ENCODE measurements around the gene INO80.
"Not testable (repeated sequence)": the region's sequence is repeated elsewhere in the genome, so short reads cannot be mapped to it uniquely, and the experiment has no call there.

The INO80 gene

DNA sequence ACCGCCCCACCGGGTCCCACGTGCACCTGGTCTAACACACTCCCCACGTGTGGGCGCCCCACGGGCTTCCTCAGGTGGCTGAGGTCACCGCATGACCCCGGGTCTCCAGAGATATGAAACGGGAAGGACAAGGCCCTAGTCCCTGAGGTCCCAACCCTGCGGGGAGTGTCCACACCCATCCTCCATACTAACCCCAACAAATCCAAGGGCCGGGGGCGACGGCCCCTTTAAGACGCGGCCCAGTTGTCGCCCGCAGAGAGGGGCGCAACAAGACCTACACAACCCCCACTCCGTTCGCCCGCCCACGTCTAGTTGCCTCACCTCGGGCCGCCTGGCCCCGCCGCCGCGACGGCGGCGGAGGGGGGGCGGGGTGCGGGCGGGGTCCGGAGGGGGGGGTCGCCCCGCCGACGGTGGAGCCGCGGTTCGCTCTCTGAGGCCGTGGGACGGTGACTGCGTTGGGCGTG, 396 bp downstream of the INO80 start:
- Histone ChIP-seq H3K36me3 (ENCODE audit: insufficient read depth, low read length) (no peaks in the 10 kb centered on the region), H2AFZ (ENCODE audit: low read length, unreplicated experiment) (peak overlapping the region; percentile 26), H3K79me2 (ENCODE audit: control insufficient read depth, insufficient read depth, low read length, unreplicated experiment) (peaks cover 57% of the 10 kb centered on the region), H3K27me3 (ENCODE audit: insufficient read depth, low read length) (no peaks in the 10 kb centered on the region), H3K27ac (ENCODE audit: low read depth, low read length) (peak overlapping the region; percentile 91), H3K4me1 (ENCODE audit: control insufficient read depth, insufficient read depth, low read length, unreplicated experiment) (peaks cover 7% of the 10 kb centered on the region), H3K4me3 (ENCODE audit: low read depth, low read length) (peak overlapping the region; percentile 86)

DNA sequence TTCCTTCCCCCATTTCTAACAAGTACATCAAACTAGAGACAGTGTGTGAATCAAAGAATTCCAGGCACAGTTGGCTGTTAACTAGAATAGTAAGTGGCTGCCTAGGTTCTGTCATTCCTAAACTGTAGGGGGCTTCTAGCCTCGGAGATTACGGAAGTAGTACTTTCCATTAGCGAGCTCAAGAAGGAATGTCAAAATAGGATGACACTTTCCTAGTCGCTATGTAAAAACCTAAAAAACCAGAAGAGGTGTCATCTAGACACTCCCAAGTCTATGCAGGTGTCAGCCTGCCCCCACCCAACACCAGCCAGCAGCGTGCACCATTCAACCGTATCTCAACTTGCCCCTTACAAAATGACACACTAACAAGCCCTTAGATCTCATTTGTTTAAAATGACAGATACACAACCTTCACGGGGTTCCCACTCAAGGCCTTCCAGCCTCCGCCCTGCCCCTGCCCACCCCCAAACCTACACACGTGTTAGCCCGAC, 874 bp downstream of the INO80 start:
- H2AFZ ChIP-seq (ENCODE audit: low read length, unreplicated experiment), result peak overlapping the region; percentile 15

DNA sequence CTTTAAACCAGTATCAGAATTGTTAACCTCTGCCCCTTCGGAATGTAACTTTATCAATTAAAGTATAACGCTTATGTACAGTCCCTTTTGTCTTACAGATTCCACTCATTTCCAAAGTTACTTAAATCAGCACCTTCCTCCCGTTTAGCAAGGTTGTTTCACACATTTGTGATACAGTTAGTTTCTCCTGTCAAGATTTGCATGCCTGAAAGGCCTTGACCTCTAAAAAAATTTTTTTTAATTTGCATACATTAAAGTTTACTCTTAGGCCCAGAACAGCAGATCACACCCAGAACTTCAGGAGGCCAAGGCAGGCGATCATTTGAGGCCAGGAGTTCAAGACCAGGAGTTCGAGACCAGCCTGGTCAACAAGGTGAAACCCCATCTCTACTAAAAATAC, 9.1 kb downstream of the INO80 start:
- Histone ChIP-seq H3K36me3 (ENCODE audit: insufficient read depth, low read length) (peaks cover 4% of the 10 kb centered on the region; the same call in 1 of the 2 replicates), H2AFZ (ENCODE audit: low read length, unreplicated experiment) (no peak overlapping the region), H3K4me3 (ENCODE audit: low read depth, low read length) (no peak overlapping the region), H3K27ac (ENCODE audit: low read depth, low read length) (no peak overlapping the region), H3K79me2 (ENCODE audit: control insufficient read depth, insufficient read depth, low read length, unreplicated experiment) (peaks cover 60% of the 10 kb centered on the region), H3K27me3 (ENCODE audit: insufficient read depth, low read length) (no peaks in the 10 kb centered on the region), H3K4me1 (ENCODE audit: control insufficient read depth, insufficient read depth, low read length, unreplicated experiment) (peaks cover 20% of the 10 kb centered on the region)

More for the DNA sequence above, 874 bp downstream of the INO80 start:
- H3K4me3 ChIP-seq (ENCODE audit: low read depth, low read length), result peak overlapping the region; percentile 86
- H3K4me1 ChIP-seq (ENCODE audit: control insufficient read depth, insufficient read depth, low read length, unreplicated experiment), result peaks cover 7% of the 10 kb centered on the region
- no peaks in the 10 kb centered on the region for H3K27me3 ChIP-seq (ENCODE audit: insufficient read depth, low read length)
- H3K36me3 ChIP-seq (ENCODE audit: insufficient read depth, low read length), result no peaks in the 10 kb centered on the region
- H3K27ac ChIP-seq (ENCODE audit: low read depth, low read length), result peak overlapping the region; percentile 91
- H3K79me2 ChIP-seq (ENCODE audit: control insufficient read depth, insufficient read depth, low read length, unreplicated experiment), result peaks cover 62% of the 10 kb centered on the region

DNA sequence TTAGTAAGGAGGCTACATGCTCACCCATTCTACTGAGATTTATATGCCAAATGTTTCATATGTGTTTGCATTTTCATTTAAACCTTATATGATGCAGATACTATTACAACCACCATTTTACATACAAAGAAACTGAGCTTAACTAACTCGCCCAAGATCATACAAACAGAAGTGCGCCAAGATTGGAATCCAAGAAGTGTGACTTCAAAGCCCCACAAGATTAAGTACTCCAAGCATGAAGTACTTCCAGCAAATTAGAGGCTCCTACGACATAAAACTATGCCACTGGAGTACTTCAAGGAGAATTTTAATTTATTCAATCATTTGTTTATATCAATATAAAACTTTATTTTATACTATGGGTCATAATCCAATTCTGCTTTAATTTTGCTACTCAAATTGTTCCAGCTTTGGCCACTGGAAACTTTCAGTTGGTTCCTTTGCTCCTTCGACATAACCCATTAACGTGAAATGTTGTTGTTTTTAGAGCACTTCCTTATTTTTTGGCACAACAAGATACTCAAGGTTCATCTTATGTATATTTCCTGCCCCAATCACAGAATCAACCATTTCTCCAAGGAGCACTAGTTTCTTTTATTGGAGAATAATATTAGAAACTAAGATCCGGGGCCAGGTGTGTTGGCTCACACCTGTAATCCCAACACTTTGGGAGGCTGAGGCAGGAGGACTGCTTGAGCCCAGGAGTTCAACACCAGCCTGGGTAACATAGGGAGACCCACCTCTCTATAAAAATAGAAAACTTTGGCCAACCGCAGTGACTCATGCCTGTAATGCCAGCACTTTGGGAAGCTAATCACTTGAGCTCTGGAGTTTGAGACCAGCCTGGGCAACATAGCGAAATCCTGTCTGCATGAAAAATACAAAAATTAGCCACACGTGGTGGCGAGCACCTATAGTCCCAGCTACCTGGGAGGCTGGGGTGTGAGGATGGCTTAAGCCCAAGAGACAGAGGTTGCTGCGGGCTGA, 10.4 kb downstream of the INO80 start:
- Histone ChIP-seq H2AFZ (ENCODE audit: low read length, unreplicated experiment) (no peak overlapping the region), H3K4me3 (ENCODE audit: low read depth, low read length) (no peak overlapping the region), H3K27me3 (ENCODE audit: insufficient read depth, low read length) (no peaks in the 10 kb centered on the region), H3K27ac (ENCODE audit: low read depth, low read length) (no peak overlapping the region), H3K4me1 (ENCODE audit: control insufficient read depth, insufficient read depth, low read length, unreplicated experiment) (peaks cover 20% of the 10 kb centered on the region), H3K36me3 (ENCODE audit: insufficient read depth, low read length) (peaks cover 4% of the 10 kb centered on the region; the same call in 1 of the 2 replicates), H3K79me2 (ENCODE audit: control insufficient read depth, insufficient read depth, low read length, unreplicated experiment) (peaks cover 58% of the 10 kb centered on the region)

DNA sequence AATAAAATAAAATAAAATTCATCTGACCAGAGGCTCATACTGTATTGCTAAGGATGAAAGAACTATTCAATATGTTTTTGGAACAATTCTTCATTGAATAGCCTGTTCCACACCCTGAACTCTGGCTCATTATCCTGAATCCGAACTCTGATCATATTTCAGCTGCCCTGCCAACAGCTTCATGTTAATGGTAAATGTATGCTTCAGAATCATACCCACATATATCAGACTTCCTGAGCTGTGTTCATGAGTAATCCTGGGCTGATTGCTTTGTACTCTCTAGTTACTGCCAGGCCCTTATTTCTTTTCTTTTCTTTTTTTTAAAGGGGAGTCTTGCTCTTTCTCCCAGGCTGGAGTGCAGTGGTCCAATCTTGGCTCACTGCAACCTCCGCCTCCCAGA, 11.8 kb downstream of the INO80 start:
- peaks cover 20% of the 10 kb centered on the region for H3K4me1 ChIP-seq (ENCODE audit: control insufficient read depth, insufficient read depth, low read length, unreplicated experiment)
- H3K27me3 ChIP-seq (ENCODE audit: insufficient read depth, low read length), result no peaks in the 10 kb centered on the region
- H3K79me2 ChIP-seq (ENCODE audit: control insufficient read depth, insufficient read depth, low read length, unreplicated experiment), result peaks cover 64% of the 10 kb centered on the region
- no peak overlapping the region for H2AFZ ChIP-seq (ENCODE audit: low read length, unreplicated experiment)
- H3K4me3 ChIP-seq (ENCODE audit: low read depth, low read length), result no peak overlapping the region
- H3K27ac ChIP-seq (ENCODE audit: low read depth, low read length), result 0 out of 2 replicates have a peak overlapping the region, but pooled peaks have one; percentile 4
- peaks cover 4% of the 10 kb centered on the region; the same call in 1 of the 2 replicates for H3K36me3 ChIP-seq (ENCODE audit: insufficient read depth, low read length)

DNA sequence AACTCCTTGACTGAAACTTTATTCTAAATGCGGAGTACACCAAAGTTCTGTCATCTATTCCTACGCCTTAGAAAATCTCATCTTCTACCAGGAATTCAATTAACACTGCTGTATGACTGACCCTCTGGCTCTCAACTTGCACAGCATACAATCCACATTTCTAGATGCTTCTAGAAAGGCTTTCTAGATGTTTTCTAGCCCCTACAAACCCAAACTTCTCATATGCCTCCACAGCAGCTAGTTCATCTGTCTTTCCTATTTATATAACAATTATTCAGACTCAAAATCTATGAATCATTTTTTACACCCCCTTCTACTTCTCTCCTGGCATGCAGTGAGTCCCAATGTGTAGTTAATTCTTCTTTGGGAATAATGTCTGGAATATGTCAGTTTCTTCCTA, 13.2 kb downstream of the INO80 start:
- H3K4me1 ChIP-seq (ENCODE audit: control insufficient read depth, insufficient read depth, low read length, unreplicated experiment), result peaks cover 20% of the 10 kb centered on the region
- H3K79me2 ChIP-seq (ENCODE audit: control insufficient read depth, insufficient read depth, low read length, unreplicated experiment), result peaks cover 58% of the 10 kb centered on the region
- H3K27ac ChIP-seq (ENCODE audit: low read depth, low read length), result no peak overlapping the region
- no peaks in the 10 kb centered on the region for H3K36me3 ChIP-seq (ENCODE audit: insufficient read depth, low read length)
- H2AFZ ChIP-seq (ENCODE audit: low read length, unreplicated experiment), result no peak overlapping the region
- no peaks in the 10 kb centered on the region for H3K27me3 ChIP-seq (ENCODE audit: insufficient read depth, low read length)
- H3K4me3 ChIP-seq (ENCODE audit: low read depth, low read length), result no peak overlapping the region

DNA sequence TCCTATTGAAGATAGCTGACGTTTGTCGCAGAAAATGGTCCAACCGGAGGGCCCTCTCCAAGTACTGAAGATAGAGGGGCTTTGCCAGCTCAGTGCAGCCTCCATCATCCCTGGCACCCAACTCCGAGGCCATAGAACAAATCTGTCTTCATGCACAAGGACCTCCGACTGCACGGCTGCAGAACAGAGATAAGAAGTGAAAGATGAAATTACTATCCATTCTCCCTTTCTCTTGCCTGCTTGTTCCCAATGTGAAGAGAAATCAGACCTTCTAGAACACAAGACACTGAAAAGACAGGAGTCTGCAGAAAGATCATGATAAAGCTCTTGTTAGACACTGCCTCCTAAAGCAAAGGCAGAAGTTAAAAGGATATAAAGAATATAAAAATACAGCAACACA, 19.9 kb downstream of the INO80 start:
- Histone ChIP-seq H3K27me3 (ENCODE audit: insufficient read depth, low read length) (no peaks in the 10 kb centered on the region), H3K4me1 (ENCODE audit: control insufficient read depth, insufficient read depth, low read length, unreplicated experiment) (peaks cover 2% of the 10 kb centered on the region), H3K36me3 (ENCODE audit: insufficient read depth, low read length) (peaks cover 24% of the 10 kb centered on the region), H3K27ac (ENCODE audit: low read depth, low read length) (no peak overlapping the region), H3K79me2 (ENCODE audit: control insufficient read depth, insufficient read depth, low read length, unreplicated experiment) (peaks cover 27% of the 10 kb centered on the region), H3K4me3 (ENCODE audit: low read depth, low read length) (no peak overlapping the region), H2AFZ (ENCODE audit: low read length, unreplicated experiment) (no peak overlapping the region)

DNA sequence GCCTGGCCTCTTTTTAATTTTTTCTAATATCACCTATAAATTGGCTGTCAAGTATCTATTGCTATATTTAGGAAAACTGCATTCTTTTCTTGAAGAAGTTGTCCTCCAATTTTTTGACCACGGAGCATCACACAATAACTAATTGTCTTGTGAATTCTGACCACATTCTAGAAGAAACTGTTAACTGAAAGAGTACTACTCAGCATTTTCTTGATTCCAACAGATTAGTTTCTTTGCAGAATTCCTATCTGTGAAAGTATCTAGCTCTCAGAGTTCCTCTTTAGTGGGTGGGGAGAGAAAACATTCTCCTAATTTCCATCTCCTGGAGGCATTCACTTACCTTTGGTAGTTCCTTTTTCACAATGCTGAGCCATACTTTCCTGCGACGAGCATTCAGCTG, 31.1 kb downstream of the INO80 start:
- no peak overlapping the region for H2AFZ ChIP-seq (ENCODE audit: low read length, unreplicated experiment)
- peaks cover 37% of the 10 kb centered on the region for H3K36me3 ChIP-seq (ENCODE audit: insufficient read depth, low read length)
- no peaks in the 10 kb centered on the region for H3K27me3 ChIP-seq (ENCODE audit: insufficient read depth, low read length)
- H3K79me2 ChIP-seq (ENCODE audit: control insufficient read depth, insufficient read depth, low read length, unreplicated experiment), result no peaks in the 10 kb centered on the region
- H3K27ac ChIP-seq (ENCODE audit: low read depth, low read length), result no peak overlapping the region
- no peaks in the 10 kb centered on the region for H3K4me1 ChIP-seq (ENCODE audit: control insufficient read depth, insufficient read depth, low read length, unreplicated experiment)
- no peak overlapping the region for H3K4me3 ChIP-seq (ENCODE audit: low read depth, low read length)

DNA sequence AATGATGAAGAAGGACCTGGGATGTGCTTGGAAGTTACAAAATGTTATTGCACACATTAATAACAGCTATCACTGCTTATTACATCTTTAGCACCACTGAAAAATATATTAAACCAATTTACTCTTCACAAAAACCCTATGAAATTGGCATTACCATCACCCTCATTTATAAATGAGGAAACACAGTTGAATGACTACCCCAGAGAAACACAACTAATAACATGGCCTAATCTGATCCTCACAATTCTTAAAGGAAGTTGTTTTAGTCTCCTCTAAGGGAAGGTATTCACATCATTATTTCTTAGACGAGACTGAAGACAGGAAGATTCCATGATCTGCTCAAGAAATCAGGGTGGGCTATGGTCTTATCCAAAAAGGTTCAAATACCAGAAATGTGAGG, 35.9 kb downstream of the INO80 start:
- Histone ChIP-seq H3K4me3 (ENCODE audit: low read depth, low read length) (no peak overlapping the region), H3K27ac (ENCODE audit: low read depth, low read length) (no peak overlapping the region), H3K36me3 (ENCODE audit: insufficient read depth, low read length) (peaks cover 38% of the 10 kb centered on the region)

DNA sequence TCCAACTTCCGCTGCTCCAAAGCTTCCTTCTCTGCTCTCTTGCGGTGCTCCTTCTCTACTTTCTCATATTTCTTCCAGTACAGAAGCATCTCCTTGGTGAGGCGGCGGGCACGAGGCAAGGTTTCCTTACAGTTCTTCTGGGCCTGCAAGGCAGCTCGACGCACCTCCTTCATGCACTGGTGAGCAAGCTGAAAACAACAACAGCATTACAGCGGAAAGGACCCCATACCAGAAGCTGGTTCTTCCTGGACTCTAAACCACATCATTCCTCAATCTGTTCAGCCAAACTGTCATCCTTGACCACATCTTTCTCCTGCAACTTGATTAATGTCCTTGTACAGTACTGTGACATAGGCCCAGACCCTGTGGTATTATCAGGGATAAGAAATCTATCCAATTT, 36.4 kb downstream of the INO80 start:
- Histone ChIP-seq H3K4me3 (ENCODE audit: low read depth, low read length) (no peak overlapping the region), H3K27me3 (ENCODE audit: insufficient read depth, low read length) (no peaks in the 10 kb centered on the region), H3K27ac (ENCODE audit: low read depth, low read length) (no peak overlapping the region), H2AFZ (ENCODE audit: low read length, unreplicated experiment) (no peak overlapping the region), H3K79me2 (ENCODE audit: control insufficient read depth, insufficient read depth, low read length, unreplicated experiment) (no peaks in the 10 kb centered on the region), H3K36me3 (ENCODE audit: insufficient read depth, low read length) (peaks cover 35% of the 10 kb centered on the region), H3K4me1 (ENCODE audit: control insufficient read depth, insufficient read depth, low read length, unreplicated experiment) (no peaks in the 10 kb centered on the region)

More for the DNA sequence above, 35.9 kb downstream of the INO80 start:
- Histone ChIP-seq H3K4me1 (ENCODE audit: control insufficient read depth, insufficient read depth, low read length, unreplicated experiment) (no peaks in the 10 kb centered on the region), H3K79me2 (ENCODE audit: control insufficient read depth, insufficient read depth, low read length, unreplicated experiment) (no peaks in the 10 kb centered on the region), H3K27me3 (ENCODE audit: insufficient read depth, low read length) (no peaks in the 10 kb centered on the region), H2AFZ (ENCODE audit: low read length, unreplicated experiment) (no peak overlapping the region)

DNA sequence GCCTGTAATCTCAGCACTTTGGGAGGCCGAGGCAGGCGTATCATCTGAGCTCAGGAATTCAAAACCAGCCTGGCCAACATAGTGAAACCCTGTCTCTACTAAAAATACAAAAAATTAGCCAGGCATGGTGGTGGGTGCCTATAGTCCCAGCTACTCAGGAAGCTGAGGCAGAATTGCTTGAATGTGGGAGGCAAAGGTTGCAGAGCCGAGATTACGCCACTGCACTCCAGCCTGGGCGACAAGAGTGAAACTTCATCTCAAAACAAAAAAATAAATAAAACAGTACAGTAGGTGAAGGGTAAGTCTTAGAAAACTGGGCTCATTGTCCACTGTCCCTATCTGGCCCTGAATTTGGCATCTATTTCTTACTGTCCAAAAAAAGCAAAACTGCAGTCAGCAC, 37.2 kb downstream of the INO80 start:
- not testable (repeated sequence) for H3K79me2 ChIP-seq (ENCODE audit: control insufficient read depth, insufficient read depth, low read length, unreplicated experiment); H3K4me1 ChIP-seq (ENCODE audit: control insufficient read depth, insufficient read depth, low read length, unreplicated experiment); H3K4me3 ChIP-seq (ENCODE audit: low read depth, low read length); H3K27me3 ChIP-seq (ENCODE audit: insufficient read depth, low read length); H3K27ac ChIP-seq (ENCODE audit: low read depth, low read length); H2AFZ ChIP-seq (ENCODE audit: low read length, unreplicated experiment)
- H3K36me3 ChIP-seq (ENCODE audit: insufficient read depth, low read length), result peaks cover 32% of the 10 kb centered on the region
